T-helper 2 cell treated with Interferon-gamma antibody and Interleukin-4, amounts not matched to agents 5 μg/mL and 100 μg/mL, for 36 hours (primary cell): ENCODE measurements around the gene ADAMTS14.

Source experiments
- DNase-seq: peaks from one replicate; pipeline ENCODE4 v3.0.0; 2021; ENCODE audit warnings: low spot score
- H3K27ac Mint-ChIP-seq: one replicate; pipeline ENCODE4 v1.8.0; 2021; ENCODE audit warnings: mild to moderate bottlenecking, mixed read lengths
- H3K27me3 Mint-ChIP-seq: one replicate; pipeline ENCODE4 v1.8.0; 2021; ENCODE audit warnings: low read depth, mixed read lengths
- H3K36me3 Mint-ChIP-seq: one replicate; pipeline ENCODE4 v1.8.0; 2021; ENCODE audit warnings: low read depth, mixed read lengths
- H3K4me1 Mint-ChIP-seq: one replicate; pipeline ENCODE4 v1.8.0; 2021; ENCODE audit warnings: low read depth, mixed read lengths
- H3K4me3 Mint-ChIP-seq: one replicate; pipeline ENCODE4 v1.8.0; 2022; ENCODE audit warnings: mild to moderate bottlenecking, moderate library complexity, mixed read lengths
- H3K9me3 Mint-ChIP-seq: one replicate; pipeline ENCODE4 v1.8.0; 2021; ENCODE audit warnings: mixed read lengths

Gene ADAMTS14

DNA sequence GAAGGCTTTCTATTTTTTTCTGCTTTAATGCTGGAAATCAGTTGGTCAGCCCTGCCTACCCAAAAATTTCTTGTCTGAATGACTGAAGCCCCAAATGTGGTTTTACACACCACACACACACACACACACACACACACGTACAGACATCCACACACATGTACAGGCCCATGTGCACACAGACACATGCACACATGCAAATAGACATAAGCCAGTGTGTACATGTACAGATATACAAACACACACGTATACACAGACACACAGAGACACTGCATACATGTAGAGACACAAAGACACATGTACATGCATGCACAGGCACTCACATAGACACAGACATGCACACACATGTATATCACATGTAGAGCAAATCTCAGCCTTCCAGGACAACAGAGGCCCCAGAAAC is 58.6 kb downstream of the ADAMTS14 start:
- Mint-ChIP-seq H3K36me3 (no peaks in the 10 kb centered on the region), H3K4me3 (no peak overlapping the region), H3K27ac (no peak overlapping the region), H3K4me1 (no peaks in the 10 kb centered on the region), H3K9me3 (no peaks in the 10 kb centered on the region), H3K27me3 (no peaks in the 10 kb centered on the region)
- no peak for DNase-seq

DNA sequence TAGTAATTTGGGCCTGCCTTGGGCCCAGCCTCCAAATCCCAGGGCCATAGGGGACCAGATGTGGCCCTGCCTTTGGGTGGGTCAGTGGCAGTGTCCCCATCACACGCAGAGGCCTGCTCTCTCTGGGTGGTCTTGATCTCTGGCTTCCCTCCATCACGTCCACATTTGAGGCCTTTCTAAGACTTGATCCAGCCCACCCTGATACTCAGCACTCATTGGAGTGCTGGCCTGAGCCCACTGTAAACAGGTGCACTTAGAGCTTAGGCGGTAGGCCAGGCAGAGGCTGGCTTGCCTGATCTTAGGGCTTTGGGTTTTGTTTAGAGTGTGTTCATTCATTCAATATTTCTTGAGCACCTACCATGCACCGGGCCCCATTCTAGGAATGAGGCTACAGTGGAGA is 60.3 kb downstream of the ADAMTS14 start:
- Mint-ChIP-seq H3K4me3 (no peak overlapping the region), H3K27ac (no peak overlapping the region), H3K9me3 (no peaks in the 10 kb centered on the region), H3K4me1 (no peaks in the 10 kb centered on the region), H3K27me3 (no peaks in the 10 kb centered on the region), H3K36me3 (no peaks in the 10 kb centered on the region)
- DNase-seq = no peak

DNA sequence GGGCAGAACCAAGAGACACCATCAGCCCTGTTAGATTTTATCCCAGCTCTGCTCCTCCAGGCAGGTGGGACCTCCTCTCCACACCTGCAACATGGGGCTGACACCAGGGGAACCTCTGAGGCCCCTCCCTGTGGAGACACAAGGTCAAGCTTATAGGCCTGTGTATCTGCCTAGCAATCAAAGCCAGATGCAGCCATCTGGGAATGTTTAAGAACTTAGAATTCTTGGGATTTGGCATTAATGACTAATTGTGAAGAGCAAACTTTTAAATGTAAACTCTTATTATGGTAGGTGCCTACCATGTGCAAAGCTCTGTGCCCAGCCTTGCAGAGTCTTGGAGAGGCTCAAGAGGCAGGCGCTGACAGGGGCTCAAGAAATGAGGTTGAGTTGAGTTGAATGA is 60.7 kb downstream of the ADAMTS14 start:
- Mint-ChIP-seq H3K4me3 (no peak overlapping the region), H3K9me3 (no peaks in the 10 kb centered on the region), H3K4me1 (no peaks in the 10 kb centered on the region), H3K27ac (no peak overlapping the region), H3K36me3 (no peaks in the 10 kb centered on the region), H3K27me3 (no peaks in the 10 kb centered on the region)
- DNase-seq = no peak

DNA sequence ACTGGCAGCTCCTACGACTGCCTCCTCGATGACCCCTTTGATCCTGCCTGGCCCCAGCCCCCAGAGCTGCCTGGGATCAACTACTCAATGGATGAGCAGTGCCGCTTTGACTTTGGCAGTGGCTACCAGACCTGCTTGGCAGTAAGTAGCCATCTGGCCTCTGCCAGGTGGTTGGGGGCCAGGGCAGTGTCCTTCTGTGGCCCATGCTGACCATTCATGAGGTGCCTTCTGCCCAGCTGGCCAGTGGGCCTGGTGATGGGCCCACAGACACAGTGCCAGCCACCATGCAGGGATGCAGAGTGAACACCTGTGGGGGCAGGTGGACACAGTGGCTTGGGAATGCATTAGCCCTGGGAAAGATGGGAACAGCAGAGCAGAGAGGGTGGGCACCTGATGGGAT is 62.9 kb downstream of the ADAMTS14 start:
- no peak overlapping the region for H3K4me3 Mint-ChIP-seq
- no peaks in the 10 kb centered on the region for H3K9me3 Mint-ChIP-seq
- H3K27me3 Mint-ChIP-seq = no peaks in the 10 kb centered on the region
- no peaks in the 10 kb centered on the region for H3K4me1 Mint-ChIP-seq
- H3K36me3 Mint-ChIP-seq = no peaks in the 10 kb centered on the region
- no peak overlapping the region for H3K27ac Mint-ChIP-seq
- no peak for DNase-seq

DNA sequence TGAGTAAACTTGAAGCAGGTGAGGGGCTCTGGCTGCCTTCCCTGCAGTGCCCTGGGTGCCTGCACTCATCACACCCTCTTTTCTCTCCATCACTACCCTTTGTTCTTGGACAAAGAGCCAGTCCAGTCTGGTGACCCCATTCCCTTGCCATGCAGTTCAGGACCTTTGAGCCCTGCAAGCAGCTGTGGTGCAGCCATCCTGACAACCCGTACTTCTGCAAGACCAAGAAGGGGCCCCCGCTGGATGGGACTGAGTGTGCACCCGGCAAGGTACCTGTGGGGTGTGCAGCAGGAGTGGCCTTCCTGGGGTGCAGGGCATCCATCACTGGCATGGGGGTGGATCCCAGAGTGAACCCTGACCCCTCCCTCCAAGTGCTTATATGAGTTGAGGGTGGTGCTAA is 64.2 kb downstream of the ADAMTS14 start:
- DNase-seq = no peak
- no peaks in the 10 kb centered on the region for H3K9me3 Mint-ChIP-seq
- no peak overlapping the region for H3K27ac Mint-ChIP-seq
- no peaks in the 10 kb centered on the region for H3K27me3 Mint-ChIP-seq
- H3K4me3 Mint-ChIP-seq = no peak overlapping the region
- H3K4me1 Mint-ChIP-seq = no peaks in the 10 kb centered on the region
- H3K36me3 Mint-ChIP-seq = no peaks in the 10 kb centered on the region

DNA sequence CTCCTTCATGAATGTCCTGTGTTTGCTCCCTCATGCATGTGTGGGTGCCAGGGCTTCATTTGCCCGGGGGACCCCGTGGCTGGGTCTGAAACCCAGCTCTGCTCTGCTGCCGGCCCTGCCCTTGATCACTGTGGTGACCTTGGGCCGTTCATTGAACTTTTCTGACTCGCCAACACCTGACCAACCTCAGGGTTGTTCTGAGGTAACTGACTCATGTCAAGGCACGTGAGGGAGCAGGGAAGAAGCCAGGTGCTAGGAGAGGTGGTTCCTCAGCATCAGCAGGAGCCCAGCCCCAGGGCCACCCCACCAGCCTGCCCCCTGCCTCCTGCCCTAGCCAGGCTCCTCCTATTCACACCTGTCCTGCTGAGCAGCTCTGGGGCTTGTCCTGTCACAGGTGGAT is 64.9 kb downstream of the ADAMTS14 start:
- DNase-seq = no peak
- H3K36me3 Mint-ChIP-seq = no peaks in the 10 kb centered on the region
- H3K4me3 Mint-ChIP-seq = no peak overlapping the region
- H3K9me3 Mint-ChIP-seq = no peaks in the 10 kb centered on the region
- no peaks in the 10 kb centered on the region for H3K27me3 Mint-ChIP-seq
- no peak overlapping the region for H3K27ac Mint-ChIP-seq
- peaks cover 3% of the 10 kb centered on the region for H3K4me1 Mint-ChIP-seq

DNA sequence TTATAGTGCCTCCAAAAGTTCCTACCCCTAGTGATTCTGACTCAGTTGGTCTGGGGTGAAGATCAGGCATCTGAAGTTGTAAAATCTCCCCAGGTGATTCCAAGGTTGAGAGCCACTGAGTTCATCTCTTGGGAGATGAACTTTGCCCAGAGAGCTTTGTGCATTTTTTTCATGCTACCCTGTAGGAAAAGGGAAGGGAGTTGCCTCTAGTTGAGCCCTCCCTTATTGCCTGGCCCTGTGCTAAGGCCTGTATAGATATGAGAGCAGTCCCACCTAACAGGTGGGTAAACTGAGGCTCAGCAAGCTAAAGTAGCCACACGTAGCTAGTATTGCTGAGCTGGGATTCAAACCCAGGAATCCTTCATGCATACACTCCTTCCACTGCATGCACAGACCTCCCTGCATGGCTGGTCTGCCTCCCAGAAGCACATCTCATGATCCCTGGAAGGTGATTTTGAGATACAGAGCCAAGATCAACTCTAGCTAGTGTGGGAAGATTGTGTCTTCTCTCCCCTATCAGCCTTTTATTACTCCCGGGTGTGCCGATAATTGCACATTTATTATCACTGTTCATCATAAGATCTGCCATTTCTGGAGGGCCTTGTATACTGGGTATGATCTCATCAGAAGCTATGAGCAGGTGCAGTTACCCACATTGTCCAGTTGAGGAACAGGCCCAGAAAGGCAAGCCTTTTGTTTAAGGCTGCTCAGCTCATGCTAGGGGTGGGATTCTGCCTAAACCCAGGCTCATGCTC is 65.9 kb downstream of the ADAMTS14 start:
- Mint-ChIP-seq H3K4me3 (no peak overlapping the region), H3K4me1 (peaks cover 10% of the 10 kb centered on the region), H3K27me3 (no peaks in the 10 kb centered on the region), H3K27ac (no peak overlapping the region), H3K36me3 (no peaks in the 10 kb centered on the region), H3K9me3 (no peaks in the 10 kb centered on the region)
- DNase-seq = no peak

DNA sequence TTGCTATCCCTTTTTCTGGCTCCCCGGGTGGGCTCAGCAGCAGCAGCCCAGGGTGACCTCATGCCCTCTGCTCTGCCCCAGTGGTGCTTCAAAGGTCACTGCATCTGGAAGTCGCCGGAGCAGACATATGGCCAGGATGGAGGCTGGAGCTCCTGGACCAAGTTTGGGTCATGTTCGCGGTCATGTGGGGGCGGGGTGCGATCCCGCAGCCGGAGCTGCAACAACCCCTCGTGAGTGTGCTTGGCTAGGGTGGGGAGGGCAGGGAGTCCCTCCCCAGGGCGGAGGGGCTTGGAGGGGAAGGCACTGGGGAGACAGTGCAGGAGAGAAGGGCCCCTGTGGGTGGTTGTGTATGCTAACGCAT is 66.4 kb downstream of the ADAMTS14 start:
- Mint-ChIP-seq H3K27ac (no peak overlapping the region), H3K27me3 (no peaks in the 10 kb centered on the region), H3K36me3 (no peaks in the 10 kb centered on the region), H3K9me3 (no peaks in the 10 kb centered on the region), H3K4me1 (peaks cover 10% of the 10 kb centered on the region), H3K4me3 (no peak overlapping the region)
- no peak for DNase-seq

DNA sequence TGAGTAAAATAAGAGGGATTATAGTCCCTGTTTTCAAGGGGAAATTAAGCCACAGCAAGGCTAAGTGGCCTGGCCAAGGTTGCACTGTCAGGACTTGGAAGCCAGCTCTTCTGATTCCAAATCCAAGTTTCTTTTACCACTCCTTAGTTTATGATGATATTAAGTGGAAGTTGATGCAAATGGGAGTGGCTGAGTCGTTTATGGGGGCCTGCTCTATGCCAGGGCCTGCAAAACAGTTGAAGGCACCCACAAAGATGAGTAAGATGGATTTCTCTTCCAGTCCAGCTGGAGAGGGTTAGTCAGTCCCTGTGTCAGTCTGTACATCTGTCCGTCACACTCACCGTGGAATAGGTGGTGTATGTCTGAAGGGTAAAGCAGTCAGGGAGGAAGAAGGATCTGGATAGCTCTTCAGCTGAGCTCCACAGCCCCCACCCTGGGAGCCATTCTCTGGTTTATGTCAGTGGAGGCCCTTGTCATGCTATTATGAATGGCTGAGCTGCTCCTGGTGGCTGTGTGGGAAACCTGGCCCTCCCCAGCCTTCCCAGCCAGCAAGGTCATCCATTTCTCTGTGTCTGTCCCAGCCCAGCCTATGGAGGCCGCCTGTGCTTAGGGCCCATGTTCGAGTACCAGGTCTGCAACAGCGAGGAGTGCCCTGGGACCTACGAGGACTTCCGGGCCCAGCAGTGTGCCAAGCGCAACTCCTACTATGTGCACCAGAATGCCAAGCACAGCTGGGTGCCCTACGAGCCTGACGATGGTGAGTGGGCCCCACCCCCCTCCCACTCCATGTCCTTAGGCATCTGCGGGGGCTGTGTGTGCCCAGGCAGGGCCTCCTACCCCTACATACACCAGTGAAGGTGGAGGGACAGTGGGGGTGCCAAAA is 68.3 kb downstream of the ADAMTS14 start:
- Mint-ChIP-seq H3K4me1 (peaks cover 10% of the 10 kb centered on the region), H3K4me3 (no peak overlapping the region), H3K27ac (no peak overlapping the region), H3K27me3 (no peaks in the 10 kb centered on the region), H3K36me3 (no peaks in the 10 kb centered on the region), H3K9me3 (no peaks in the 10 kb centered on the region)
- DNase-seq = no peak

DNA sequence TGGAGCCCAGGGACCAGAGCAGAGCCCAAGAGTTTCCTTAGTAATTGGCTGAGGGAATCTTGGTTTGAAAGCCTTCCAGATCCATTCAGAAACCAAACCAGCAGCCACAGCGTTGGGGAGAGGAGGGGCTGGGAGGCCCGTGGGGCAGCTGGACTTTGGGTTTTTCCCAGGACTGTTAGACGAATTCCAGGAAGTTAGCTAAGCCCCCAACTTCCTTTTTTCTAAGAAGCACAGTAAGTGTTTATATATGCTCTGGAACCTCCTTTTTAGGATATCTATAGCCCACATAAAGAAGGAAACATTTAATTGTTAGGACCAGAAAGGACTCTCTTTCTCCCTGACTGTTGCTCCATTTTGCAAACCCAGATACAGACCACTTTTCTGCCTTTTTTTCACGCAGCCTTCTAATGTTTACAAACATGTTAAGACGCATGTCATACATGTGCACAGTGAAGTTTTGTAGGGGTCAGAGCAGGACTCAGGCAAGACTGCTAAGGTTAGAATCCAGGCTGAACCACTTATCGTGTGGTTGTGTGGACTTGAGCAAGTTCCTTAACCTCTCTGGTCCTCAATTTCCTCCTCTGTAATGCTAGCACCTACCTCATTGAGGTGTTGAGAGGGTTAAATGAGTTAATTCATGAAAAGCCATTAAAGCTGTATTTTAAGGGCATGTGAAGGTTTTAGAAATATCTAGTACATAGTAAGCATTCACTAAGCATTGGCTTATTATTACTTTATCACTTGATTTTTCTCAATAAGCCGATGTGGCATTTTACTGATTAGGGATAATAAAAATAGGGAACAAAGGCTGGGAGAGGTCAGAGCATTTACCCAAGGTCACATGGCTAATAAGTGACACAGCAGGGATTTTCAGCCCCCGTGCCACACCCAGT is 70.5 kb downstream of the ADAMTS14 start:
- Mint-ChIP-seq H3K4me3 (peak overlapping the region; percentile 28), H3K27me3 (no peaks in the 10 kb centered on the region), H3K27ac (peak overlapping the region; percentile 28), H3K9me3 (no peaks in the 10 kb centered on the region), H3K36me3 (no peaks in the 10 kb centered on the region), H3K4me1 (peaks cover 10% of the 10 kb centered on the region)
- no peak for DNase-seq

DNA sequence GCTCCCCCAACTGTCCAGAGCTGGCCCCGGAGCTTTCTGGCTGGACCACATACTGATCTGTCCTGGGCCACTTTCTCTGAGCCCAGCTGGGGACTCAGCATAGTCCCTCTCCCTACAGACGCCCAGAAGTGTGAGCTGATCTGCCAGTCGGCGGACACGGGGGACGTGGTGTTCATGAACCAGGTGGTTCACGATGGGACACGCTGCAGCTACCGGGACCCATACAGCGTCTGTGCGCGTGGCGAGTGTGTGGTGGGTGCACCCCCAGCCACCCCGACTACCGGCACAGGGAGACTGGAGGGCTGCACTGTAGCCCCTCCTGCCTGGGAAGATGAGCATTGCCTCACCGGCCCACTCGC is 71.1 kb downstream of the ADAMTS14 start:
- DNase-seq = no peak
- no peaks in the 10 kb centered on the region for H3K9me3 Mint-ChIP-seq
- no peaks in the 10 kb centered on the region for H3K36me3 Mint-ChIP-seq
- no peak overlapping the region for H3K27ac Mint-ChIP-seq
- no peaks in the 10 kb centered on the region for H3K27me3 Mint-ChIP-seq
- peaks cover 10% of the 10 kb centered on the region for H3K4me1 Mint-ChIP-seq
- H3K4me3 Mint-ChIP-seq = no peak overlapping the region

DNA sequence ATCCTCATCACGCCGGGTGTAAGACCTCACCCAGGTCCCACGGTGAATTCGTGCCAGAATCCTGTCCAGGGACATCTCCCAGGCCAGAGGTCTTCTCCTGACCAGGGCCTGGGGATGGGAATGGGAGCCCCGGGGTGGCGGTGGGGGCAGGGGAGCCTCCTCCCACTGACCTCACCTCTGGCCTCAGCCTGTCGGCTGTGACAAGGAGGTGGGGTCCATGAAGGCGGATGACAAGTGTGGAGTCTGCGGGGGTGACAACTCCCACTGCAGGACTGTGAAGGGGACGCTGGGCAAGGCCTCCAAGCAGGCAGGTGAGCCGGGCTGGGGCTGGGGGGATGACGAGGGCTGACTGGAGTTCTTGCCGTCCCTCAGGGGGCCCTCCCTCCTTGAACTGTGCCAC is 71.6 kb downstream of the ADAMTS14 start:
- H3K4me3 Mint-ChIP-seq = no peak overlapping the region
- H3K4me1 Mint-ChIP-seq = peaks cover 10% of the 10 kb centered on the region
- no peak for DNase-seq
- no peaks in the 10 kb centered on the region for H3K27me3 Mint-ChIP-seq
- no peaks in the 10 kb centered on the region for H3K36me3 Mint-ChIP-seq
- no peak overlapping the region for H3K27ac Mint-ChIP-seq
- no peaks in the 10 kb centered on the region for H3K9me3 Mint-ChIP-seq

DNA sequence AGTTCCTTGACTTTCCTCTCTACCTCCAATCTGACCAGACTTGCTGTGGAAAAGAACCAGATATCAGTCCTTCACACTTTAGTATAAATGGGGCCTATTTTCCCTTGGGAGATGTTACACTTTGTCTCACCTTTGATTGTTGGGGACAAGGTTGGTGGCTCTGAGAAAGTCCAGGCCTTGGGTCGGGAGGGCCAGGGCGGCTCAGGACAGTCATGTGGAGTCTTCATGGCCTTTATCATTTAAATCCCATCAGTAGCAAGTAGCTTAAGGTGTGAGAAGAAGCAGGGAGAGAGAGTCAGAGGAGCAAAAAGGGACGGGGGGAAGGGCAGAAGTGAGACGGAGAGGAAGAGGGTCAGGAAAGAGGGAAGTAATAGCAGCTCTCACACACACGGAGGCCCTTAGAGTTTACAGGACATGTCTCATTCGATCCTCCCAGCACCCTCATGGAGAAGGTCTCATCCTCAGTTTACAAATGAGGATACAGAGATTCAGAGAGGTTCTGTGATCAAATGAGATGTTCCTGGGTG is 72.4 kb downstream of the ADAMTS14 start:
- H3K27ac Mint-ChIP-seq = no peak overlapping the region
- peaks cover 10% of the 10 kb centered on the region for H3K4me1 Mint-ChIP-seq
- H3K36me3 Mint-ChIP-seq = no peaks in the 10 kb centered on the region
- no peak overlapping the region for H3K4me3 Mint-ChIP-seq
- DNase-seq = no peak
- no peaks in the 10 kb centered on the region for H3K27me3 Mint-ChIP-seq
- H3K9me3 Mint-ChIP-seq = no peaks in the 10 kb centered on the region

DNA sequence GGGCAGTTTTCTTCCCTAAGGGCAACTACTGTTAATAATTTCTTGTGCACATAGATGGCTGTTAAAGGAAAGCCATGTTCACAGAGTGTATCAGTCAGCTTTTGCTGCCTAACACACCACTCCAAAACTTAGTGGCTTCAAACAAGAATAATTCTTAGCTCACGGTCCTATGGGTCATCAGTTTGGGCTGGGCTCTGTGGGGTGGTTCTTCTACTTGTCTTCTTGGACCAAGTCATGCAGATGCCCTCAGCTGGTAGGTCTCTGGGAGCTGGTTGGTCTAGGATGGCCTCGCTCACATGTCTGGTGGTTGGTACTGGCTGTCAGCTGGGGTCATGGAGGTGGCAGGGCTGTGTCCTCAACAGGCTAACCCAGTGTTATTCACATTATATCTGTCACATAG is 73.2 kb downstream of the ADAMTS14 start:
- peaks cover 10% of the 10 kb centered on the region for H3K4me1 Mint-ChIP-seq
- H3K4me3 Mint-ChIP-seq = no peak overlapping the region
- no peak overlapping the region for H3K27ac Mint-ChIP-seq
- H3K27me3 Mint-ChIP-seq = no peaks in the 10 kb centered on the region
- DNase-seq = no peak
- no peaks in the 10 kb centered on the region for H3K36me3 Mint-ChIP-seq
- H3K9me3 Mint-ChIP-seq = no peaks in the 10 kb centered on the region
